Motor neuron (in vitro differentiated cells): ENCODE results near the gene BLID. TPM values are rescaled to one million over a fixed set of nuclear protein-coding genes. Genes with fewer than 3 reads are reported as not detected.

Experiments used
- ATAC-seq, 8 experiments: fragments of 200-7000 bp; cut with Tn5 transposase; replicated peaks in 6 of 8; 2 replicates each; pipeline ENCODE4 v1.8.0; 2021; ENCODE audit warnings: mild to moderate bottlenecking in 8 of 8, moderate library complexity in 8 of 8
- H3K27ac ChIP-seq, 2 donors: fragments of 250-450 bp; sonication (Bioruptor Pico); 2 replicates each; pipeline ENCODE4 v1.9.0; 2021; ENCODE audit warnings: antibody characterized with exemption in 2 of 2, mild to moderate bottlenecking in 2 of 2, moderate library complexity in 1 of 2
- H3K4me1 ChIP-seq, 2 donors: fragments of 250-450 bp; sonication (Bioruptor Pico); replicated peaks in 1 of 2; 2 replicates each; pipeline ENCODE4 v1.6.1; 2021; ENCODE audit warnings: antibody characterized with exemption in 2 of 2, mild to moderate bottlenecking in 2 of 2, moderate library complexity in 1 of 2
- H3K4me3 ChIP-seq, 5 donors: fragments of 250-450 bp; sonication (Bioruptor Pico); 2 replicates each; pipeline ENCODE4 v1.9.0; 2021; ENCODE audit warnings: antibody characterized with exemption in 5 of 5, mild to moderate bottlenecking in 5 of 5, moderate library complexity in 4 of 5
- WGBS, 10 experiments: fragments of 450-650 bp; shearing (Covaris generic); methylation state at CpG; one replicate each; pipeline ENCODE4 v1.0.0; 2022; 5-methylcytosine and 5-hydroxymethylcytosine counted together
- in situ Hi-C, 9 experiments: fragments of 400-800 bp; cut with MboI; loops; one replicate each; pipeline ENCODE4 v1.15.0; 2021; ENCODE audit warnings: low sequenced_read_pairs in 9 of 9, low pct_unique_long_range_greater_than_20kb in 2 of 9; ENCODE audit not compliant: unreplicated experiment in 9 of 9
- total RNA-seq, 8 experiments: library from RNA; unstranded; fragments of 300-600 nt; gene quantifications; 2 replicates each; pipeline versions ENCODE4 v1.2.3 to v1.2.4, GENCODE V29; 2022

The BLID gene
- total RNA-seq, 8 experiments from 2014 or later = 0.25 to 7.3 (median 1.4) TPM

DNA sequence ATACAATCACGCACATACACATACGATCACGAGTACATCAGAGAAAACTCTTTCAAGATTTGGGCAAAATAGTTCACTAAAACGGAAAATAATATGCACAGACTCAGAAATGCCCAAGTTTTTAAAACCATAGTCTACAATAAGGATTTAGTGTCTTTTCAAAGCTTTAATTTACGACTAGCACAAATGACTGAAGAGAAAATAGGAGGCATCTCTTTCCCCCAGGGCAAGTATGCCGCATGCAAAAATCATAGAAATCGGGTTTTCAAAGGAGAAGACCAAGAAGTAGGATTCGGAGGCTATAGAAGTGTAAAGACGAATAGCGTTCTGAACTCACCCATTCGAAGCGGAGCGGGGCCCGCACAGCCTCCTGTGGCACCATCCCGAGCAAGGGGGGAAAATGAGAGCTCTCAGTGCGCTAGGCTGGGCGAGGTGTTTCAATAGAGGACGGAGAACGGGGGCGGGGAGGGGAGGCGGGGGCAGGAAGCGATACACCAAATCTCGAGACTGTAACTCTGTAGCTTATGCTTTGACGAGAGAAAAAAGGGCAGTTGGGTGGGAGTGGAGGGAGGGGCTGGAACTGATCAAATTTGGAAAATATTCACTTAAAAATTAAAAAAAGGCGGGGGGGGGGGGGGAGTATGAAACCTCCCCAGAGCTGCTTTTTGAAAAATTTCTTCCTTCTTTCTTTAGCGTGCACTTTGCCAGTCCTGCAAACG lies 15.8 kb downstream of the BLID start:
- WGBS, 10 experiments = 1 to 31% (median 15%) methylated on average over 2 to 14 of the region's 27 CpGs
- peak; percentile 6 to 38 (median 16) for ATAC-seq
- Histone ChIP-seq H3K4me1 (peaks cover 30 to 40% of the 10 kb centered on the region in 2 donors), H3K4me3 (peak overlapping the region; percentile 41 to 71 (median 53)), H3K27ac (peak overlapping the region; percentile 68 to 86)
- in situ Hi-C loops = loop anchor here in 2 of 9 experiments (25.0 kb wide), 2 partner anchors 387 to 438 kb away; no protein-coding TSS in a partner anchor

DNA sequence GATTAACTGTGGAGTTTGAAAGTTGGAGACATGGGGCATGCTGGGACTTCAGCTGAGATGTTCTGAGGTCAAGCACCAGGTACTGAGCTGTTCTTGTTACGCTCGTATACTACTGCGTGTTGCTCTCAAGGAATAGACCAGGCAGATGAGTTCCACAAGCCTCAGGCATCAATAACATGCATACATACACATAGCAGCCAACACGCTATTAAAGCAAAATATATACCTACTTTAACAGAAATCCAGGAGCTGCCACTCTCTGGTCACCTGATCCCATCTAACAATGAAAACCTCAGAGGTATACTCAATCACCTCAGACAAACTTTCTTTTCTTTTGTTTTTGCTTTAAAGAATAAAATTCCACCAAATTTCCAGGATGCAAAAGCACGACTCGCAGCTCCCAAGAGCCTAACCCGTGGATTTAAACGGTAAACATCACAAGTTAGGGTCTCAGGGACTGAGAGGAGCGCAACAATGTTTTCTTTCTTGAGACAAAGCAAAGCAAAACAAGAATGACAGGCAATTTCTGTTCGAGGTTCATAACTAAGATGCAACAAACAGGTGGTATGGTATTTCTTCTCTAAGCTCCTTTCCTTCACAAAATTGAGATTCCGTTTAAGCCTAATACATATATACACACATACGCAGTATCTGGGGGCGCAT lies 16.5 kb downstream of the BLID start:
- peaks cover 36 to 37% of the 10 kb centered on the region in 2 donors for H3K4me1 ChIP-seq
- peak overlapping the region; percentile 68 to 86 for H3K27ac ChIP-seq
- 0 to 66% (median 36%) methylated on average over 1 to 12 of the region's 13 CpGs for WGBS, 10 experiments
- in situ Hi-C loops = loop anchor here in 4 of 9 experiments (10.0 to 25.0 kb wide), 3 partner anchors 388 to 445 kb away; no protein-coding TSS in a partner anchor
- ATAC-seq = peak in 3 of 8 experiments; percentile 3 to 41 (median 7)
- peak overlapping the region; percentile 41 to 71 (median 53) for H3K4me3 ChIP-seq

DNA sequence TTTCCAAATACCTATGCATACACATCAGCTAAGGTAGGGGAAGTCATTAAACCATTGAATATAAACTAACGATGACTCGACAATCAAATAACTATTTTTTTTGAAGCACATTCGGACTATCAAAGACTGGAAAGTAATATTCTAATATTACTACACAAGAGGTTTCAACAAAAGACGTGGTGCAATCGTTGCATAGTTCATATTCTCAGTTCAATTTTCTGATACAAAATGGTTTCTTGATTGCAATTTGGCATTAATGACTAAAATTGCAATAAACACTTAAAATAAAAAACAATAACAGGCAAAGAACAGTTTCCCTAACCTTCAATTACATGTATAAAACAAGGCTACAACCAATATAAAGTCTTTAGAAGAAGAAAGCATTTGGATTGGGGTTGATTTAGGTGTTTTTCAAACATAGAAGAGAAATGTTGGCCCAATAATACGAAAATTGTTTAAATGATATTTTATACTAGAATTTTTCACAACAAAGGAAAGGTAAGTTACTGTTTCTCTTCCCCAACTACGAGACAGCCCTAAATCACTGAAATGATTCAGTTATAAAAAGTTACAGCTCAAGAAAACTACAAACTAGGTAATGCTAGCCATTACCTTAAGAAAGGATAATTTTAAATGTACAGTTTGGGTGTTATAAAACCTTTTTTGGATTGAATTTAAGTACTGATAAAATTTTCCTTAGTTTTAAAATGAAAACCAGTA lies 17.6 kb downstream of the BLID start:
- Histone ChIP-seq H3K4me1 (peaks cover 37 to 44% of the 10 kb centered on the region in 2 donors), H3K27ac (peak overlapping the region in 1 of 2 donors; percentile 82), H3K4me3 (peak overlapping the region; percentile 41 to 71 (median 53))
- 1 to 86% (median 72%) methylated on average over 2 to 7 of the region's 7 CpGs for WGBS, 10 experiments
- in situ Hi-C loops = loop anchor here in 3 of 9 experiments (10.0 to 25.0 kb wide), 2 partner anchors 436 to 444 kb away; no protein-coding TSS in a partner anchor
- no peak for ATAC-seq

DNA sequence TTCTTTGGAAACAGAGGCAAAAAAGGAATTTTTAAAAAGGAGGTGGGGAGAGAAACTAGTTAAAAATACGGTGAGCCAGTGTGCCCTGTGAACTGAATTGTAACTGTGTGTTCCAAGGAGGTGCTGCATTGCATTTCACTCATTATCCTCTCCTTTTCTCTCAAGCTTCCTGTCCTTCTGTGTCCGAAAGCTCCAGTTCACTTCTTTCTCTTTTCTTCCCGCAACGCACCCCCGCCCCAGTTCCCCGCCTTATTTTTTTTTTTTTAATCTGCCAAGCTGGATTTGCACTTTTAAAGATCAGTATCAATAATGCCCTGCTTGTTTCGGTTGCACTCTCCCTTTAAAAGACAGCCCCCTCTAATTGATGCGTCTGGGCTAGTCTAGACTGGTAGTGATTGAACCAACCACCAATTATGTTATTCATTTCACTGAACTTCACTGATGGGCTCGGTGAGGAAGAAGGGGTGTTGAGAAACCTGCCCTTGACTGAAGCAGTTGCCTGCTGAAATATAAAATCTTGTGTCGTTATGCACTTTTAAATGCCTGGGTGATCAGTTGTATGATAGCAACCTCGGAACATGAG lies 18.5 kb downstream of the BLID start:
- H3K27ac ChIP-seq = peak overlapping the region; percentile 57 to 82
- in situ Hi-C loops = loop anchor here in 3 of 9 experiments (10.0 to 25.0 kb wide), 2 partner anchors 435 to 443 kb away; no protein-coding TSS in a partner anchor

DNA sequence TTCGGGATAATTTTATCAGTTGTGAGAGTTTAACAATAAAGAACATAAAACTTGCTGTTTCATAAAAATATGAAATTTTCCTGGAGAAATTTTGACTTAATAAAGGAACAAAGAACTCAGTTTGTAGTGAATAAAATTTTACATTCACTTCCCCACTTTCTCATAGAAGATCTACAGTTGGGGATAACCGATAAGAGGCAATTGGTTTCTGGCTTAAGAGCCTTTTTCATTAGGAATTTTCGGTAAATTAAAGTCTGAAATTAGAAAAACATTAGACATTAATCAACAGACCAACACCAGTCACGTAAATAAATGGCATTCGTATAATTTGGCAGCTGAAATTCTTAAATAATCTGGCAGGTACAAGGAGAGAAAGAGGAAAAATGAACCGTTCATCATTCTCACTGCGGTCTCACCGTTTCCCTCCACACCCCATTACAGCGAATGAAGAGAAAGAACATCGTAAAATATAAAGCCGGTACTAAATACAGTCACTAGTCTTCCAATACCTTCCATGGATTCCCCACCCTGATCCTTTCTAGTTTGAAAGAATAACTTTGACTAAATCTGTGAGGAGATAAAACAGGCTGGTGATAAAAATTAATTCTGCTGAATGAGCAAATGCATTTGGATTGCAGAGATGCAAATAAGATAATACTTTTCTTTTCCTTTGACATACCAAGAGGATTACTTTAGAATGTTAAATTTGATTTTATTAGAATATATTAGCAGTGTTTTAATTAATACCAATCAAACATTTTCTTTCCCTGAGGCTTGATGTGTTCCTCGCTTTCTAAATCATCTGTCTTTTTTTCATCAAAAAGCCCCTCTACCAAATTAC lies 19.5 kb downstream of the BLID start:
- in situ Hi-C loops = loop anchor here in 3 of 9 experiments (10.0 to 25.0 kb wide), 2 partner anchors 434 to 442 kb away; no protein-coding TSS in a partner anchor
- ATAC-seq = no peak
- Histone ChIP-seq H3K4me1 (peaks cover 23 to 31% of the 10 kb centered on the region in 2 donors), H3K27ac (peak overlapping the region; percentile 57 to 82), H3K4me3 (peak overlapping the region; percentile 41 to 71 (median 53))
- WGBS, 10 experiments = 24 to 100% (median 76%) methylated on average over 5 to 12 of the region's 12 CpGs

More for the DNA sequence above, 18.5 kb downstream of the BLID start:
- 0 to 28% (median 14%) methylated on average over 4 to 10 of the region's 11 CpGs for WGBS, 10 experiments
- peaks cover 29 to 39% of the 10 kb centered on the region in 2 donors for H3K4me1 ChIP-seq
- ATAC-seq = peak in 6 of 8 experiments; percentile 4 to 49 (median 39)
- peak overlapping the region; percentile 41 to 71 (median 53) for H3K4me3 ChIP-seq

DNA sequence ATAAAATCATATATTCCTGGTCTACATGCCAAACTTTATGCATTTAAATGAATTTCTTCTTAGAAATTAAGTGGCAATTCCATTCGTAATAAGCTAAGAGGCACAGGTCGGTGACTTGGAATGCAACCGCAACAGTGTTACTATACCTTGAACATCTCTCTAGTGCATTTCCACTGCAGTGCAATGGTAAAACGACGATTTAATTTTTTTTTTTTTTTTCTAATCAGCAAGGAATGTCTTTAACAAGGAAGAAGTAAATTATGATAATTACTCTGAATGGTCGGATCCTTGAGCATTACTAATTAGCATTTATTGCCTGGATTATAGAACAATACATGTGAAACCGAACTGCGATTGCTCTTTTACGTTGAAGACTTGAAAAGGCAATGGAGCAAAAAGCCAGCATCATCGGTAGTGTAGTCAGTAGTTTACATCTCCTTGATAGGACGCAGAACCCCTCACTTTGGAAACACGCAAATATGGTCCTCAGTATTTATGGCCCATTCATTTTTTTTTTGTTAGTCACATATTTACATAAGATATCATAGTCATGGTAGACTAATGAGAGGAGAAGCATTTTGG lies 20.2 kb downstream of the BLID start:
- in situ Hi-C loops = loop anchor here in 3 of 9 experiments (10.0 to 25.0 kb wide), 2 partner anchors 433 to 441 kb away; no protein-coding TSS in a partner anchor
- Histone ChIP-seq H3K27ac (peak overlapping the region in 1 of 2 donors; percentile 82), H3K4me3 (peak overlapping the region; percentile 41 to 71 (median 53)), H3K4me1 (peaks cover 19 to 31% of the 10 kb centered on the region in 2 donors)
- WGBS, 10 experiments = 40 to 97% (median 90%) methylated on average over 5 to 12 of the region's 12 CpGs
- no peak for ATAC-seq

DNA sequence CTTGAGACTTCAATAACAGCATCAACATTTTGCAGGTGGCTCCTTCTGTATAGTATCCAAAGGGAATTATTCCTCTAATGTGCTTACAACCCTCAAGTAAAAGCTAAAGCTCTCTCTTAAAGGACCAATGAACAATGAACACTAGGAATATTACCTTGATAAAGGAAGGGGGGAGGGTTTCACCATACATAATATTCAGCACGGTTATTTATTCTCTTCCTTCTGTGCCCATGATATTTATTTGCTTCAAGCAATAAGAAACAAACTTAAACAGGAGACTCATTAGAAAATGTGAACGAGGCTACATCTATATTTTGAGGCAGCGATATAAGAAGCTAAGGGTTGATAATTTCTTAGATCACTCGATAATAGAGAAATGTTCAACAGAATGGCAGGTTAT lies 21.2 kb downstream of the BLID start:
- H3K4me3 ChIP-seq = peak overlapping the region in 2 of 5 donors; percentile 53 to 56
- in situ Hi-C loops = loop anchor here in 3 of 9 experiments (10.0 to 25.0 kb wide), 2 partner anchors 433 to 440 kb away; no protein-coding TSS in a partner anchor
- peak overlapping the region in 1 of 2 donors; percentile 26 for H3K27ac ChIP-seq
- H3K4me1 ChIP-seq = peaks cover 18 to 31% of the 10 kb centered on the region in 2 donors
- WGBS, 10 experiments = 54 to 100% (median 94%) methylated on average over 2 to 4 of the region's 4 CpGs; no CpG with 5 or more reads in 1 of the 10 experiments
- no peak for ATAC-seq

DNA sequence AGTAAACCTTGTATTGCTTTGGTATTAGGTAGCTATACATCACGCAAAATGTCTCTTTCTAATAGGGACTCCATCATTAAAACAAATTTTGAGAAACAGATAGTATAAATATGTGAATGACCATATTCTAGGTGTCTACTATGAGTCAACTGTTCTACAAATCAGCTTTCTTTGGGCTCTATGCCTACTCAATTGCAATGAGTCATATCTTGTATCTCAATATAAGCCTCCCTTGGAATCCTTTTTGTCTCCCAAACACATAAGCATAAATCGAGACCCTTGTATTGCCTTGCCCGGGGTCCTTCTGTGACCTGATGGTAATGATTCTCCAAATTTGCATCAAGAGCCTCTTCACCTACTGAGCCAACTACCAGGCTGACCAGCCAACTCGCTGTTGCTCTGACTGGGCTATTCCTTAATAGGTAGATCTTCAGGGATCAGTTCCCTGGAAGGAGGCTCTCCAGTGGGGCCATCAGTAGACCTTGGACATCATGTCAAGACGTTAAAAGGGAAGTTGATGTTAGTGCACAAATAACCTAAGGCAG lies 22.2 kb downstream of the BLID start:
- H3K4me3 ChIP-seq = peak overlapping the region in 1 of 5 donors; percentile 53

DNA sequence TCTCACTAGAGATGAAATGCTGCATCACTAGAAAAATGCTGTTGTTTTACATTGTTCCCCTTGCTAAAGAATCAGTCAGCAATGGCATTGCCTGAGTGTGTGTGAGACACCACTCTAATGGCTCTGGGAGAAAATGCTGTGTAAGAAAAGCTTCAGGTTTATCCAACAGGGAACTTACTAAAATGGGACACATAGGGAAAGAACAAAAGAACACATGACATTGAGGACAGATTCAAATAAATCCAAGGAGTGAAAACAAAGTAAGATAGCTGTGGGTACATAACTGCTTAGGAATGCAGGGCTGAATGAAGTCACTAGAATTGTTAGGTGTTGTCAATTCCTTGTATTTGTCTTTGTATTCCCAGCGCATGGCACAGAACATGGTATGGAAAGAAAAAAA lies 24.2 kb downstream of the BLID start:
- in situ Hi-C loops = loop anchor here in 3 of 9 experiments (10.0 to 25.0 kb wide), 2 partner anchors 430 to 437 kb away; no protein-coding TSS in a partner anchor
- Histone ChIP-seq H3K27ac (no peak overlapping the region), H3K4me3 (no peak overlapping the region), H3K4me1 (peaks cover 8 to 31% of the 10 kb centered on the region in 2 donors)
- 83 to 100% (median 94%) methylated on average over 1 of the region's 1 CpG for WGBS, 10 experiments
- no peak for ATAC-seq

More for the DNA sequence above, 22.2 kb downstream of the BLID start:
- ATAC-seq = peak in 2 of 8 experiments; percentile 25 to 57
- in situ Hi-C loops = loop anchor here in 3 of 9 experiments (10.0 to 25.0 kb wide), 2 partner anchors 432 to 439 kb away; no protein-coding TSS in a partner anchor
- H3K27ac ChIP-seq = no peak overlapping the region
- 46 to 94% (median 89%) methylated on average over 3 to 4 of the region's 5 CpGs; no CpG with 5 or more reads in 1 of the 10 experiments for WGBS, 10 experiments
- peaks cover 16 to 31% of the 10 kb centered on the region in 2 donors for H3K4me1 ChIP-seq

DNA sequence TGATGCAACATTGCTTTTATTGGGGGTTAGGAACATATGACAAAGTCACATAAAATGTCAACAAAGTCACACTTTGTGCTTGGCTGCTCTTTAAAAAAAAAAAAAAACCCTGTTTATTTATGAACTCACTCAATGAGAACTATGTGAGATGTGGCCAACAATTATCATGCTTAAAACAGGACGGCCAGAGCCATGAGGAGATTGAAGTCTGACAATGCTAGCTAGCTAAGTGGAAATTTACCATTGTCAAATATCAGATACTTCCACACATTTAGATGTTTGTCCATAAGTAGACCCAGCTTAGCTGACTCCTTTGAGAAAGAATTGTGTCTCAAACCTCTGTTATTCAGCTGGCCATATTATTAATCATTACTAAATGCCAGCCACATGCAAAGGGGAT lies 26.9 kb downstream of the BLID start:
- no peak for ATAC-seq
- in situ Hi-C loops = loop anchor here in 2 of 9 experiments (25.0 kb wide), 1 partner anchor 427 kb away; no protein-coding TSS in a partner anchor
- Histone ChIP-seq H3K4me3 (no peak overlapping the region), H3K27ac (no peak overlapping the region), H3K4me1 (peaks cover 0 to 21% of the 10 kb centered on the region in 2 donors)
- 0 to 90% (median 87%) methylated on average over 1 of the region's 1 CpG; no CpG with 5 or more reads in 6 of the 10 experiments for WGBS, 10 experiments
